Measurements from ENCODE around the gene CRHR1.
A peak's percentile ranks its signal among the peaks of the same experiment; 100 is the strongest.

CRHR1 gene

GRCh38 chr17:45867702-45868101 lies 83.6 kb downstream of the CRHR1 start:
- peak; percentile 39 for DNase-seq (ENCODE audit: low spot score)

- no peak for DNase-seq (ENCODE audit: low spot score)
These were observed 84.2 kb downstream of the CRHR1 start for GRCh38 chr17:45868276-45868675.

GRCh38 chr17:45869676-45870341 lies 85.7 kb downstream of the CRHR1 start:
- no peak for DNase-seq (ENCODE audit: low spot score)

DNA sequence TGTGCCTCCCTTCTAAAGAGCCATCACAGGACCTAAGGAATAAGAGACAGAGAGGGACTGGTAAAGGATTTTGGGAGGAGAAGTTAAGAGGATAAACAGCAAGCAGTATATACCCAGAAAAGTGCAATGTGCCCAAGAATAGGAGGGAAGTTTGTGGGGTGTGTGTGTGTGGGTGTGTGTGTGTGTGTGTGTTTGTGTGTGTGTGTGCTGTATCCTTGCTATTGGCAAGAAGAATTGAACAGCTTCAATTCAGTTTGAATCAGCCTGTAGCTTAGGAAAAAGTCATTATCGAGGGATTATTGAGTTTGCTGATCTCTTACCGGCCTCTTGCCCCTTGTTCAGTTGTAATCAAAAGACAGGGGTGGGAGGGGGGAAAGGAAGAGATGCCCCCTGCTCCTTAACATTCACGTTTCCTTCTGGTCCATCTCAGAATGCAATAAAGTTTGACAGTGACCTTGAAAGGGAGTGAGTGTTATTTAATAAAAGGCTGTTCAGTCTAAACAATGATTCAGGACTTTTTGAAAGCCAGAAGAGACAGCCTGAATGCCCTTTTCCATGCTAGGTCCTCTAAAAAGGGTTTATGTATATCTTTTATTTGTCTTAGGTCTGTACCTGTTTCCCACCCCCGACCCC lies 86.3 kb downstream of the CRHR1 start:
- no peak for DNase-seq (ENCODE audit: low spot score)

GRCh38 chr17:45871718-45872117 lies 87.6 kb downstream of the CRHR1 start:
- no peak for DNase-seq (ENCODE audit: low spot score)

DNA sequence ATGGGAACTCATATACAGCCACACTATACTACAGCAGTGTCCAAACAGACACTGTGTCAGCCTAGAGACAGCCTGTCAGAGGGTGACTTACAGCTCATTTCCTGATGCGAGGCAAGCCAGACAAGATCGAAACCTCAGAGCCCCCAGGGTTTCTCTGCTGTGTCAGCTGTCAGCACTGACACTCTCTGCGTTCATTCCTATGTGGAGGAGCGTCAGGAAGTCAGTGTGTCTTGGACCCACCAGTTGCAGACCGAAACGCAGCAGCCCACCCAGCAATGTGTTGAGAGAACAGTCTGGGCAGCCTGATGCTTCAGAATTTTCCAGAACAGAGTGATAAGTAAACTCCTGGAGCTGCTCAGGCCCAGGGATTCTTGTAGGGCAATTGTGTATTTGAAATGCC lies 89.6 kb downstream of the CRHR1 start:
- DNase-seq (ENCODE audit: low spot score), result no peak

DNA sequence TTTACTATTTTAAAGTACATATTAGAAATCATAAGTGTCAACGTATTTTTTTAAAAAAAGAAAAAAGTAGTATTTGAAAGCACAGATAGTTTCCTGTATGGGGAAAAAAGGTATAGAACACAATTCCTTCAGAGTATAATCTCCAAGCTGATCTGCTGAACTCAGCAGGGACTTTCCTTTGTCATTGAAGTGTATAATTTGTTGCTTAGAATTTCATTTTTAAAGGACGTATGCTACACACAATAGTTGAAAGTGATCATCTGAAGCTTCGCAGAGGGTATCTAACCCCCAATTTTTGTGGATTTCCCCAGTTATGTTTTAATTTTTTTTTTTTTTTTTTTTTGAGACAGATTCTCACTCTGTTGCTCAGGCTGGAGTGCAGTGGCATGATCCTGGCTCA lies 90.0 kb downstream of the CRHR1 start:
- no peak for DNase-seq (ENCODE audit: low spot score)

DNA sequence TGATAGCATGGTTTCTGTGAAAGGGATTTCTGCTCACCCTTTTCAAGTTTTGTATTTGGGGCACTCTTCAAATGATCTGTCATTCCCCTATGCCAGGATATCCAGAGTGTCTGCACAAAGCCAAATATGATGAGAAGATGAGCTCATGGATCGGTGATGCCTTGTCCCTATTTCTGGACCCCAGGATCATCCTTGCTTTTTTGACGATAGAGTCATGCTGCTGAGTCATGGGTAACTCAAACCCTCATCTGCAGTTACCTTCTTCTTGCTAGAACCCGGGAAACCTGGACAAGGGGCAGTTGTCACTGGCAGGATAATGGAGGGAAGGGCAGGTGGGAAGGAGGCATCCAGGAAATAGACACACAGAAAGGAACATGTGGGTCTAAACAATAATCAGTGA lies 92.4 kb downstream of the CRHR1 start:
- DNase-seq (ENCODE audit: low spot score), result no peak

- no peak for DNase-seq (ENCODE audit: low spot score)
These were observed 93.3 kb downstream of the CRHR1 start for GRCh38 chr17:45877467-45877866.

- no peak for DNase-seq (ENCODE audit: low spot score)
These were observed 98.9 kb downstream of the CRHR1 start for GRCh38 chr17:45883063-45883462.
